ENCODE data around the gene FADS3. TPM values are rescaled to one million over a fixed set of nuclear protein-coding genes. Genes with fewer than 3 reads are reported as not detected.

FADS3 gene
- total RNA-seq, 1 experiment from 2014 or later = 65.8 TPM

- ATAC-seq (no peak), DNase-seq (ENCODE audit: low read depth, low spot score) (no peak)
- no peaks in the 10 kb centered on the region for H3K27me3 ChIP-seq (ENCODE audit: insufficient read depth, low read length)
- H3K4me2 ChIP-seq (ENCODE audit: low read length) = no peak overlapping the region
- CTCF ChIA-PET = interaction anchor here (1.1 kb wide), 1 partner anchor 61 kb away, joined by 3 read pairs; no protein-coding TSS in a partner anchor
- POLR2A ChIA-PET = no interaction called here
- no peaks in the 10 kb centered on the region for H4K20me1 ChIP-seq (ENCODE audit: insufficient read depth)
- H3K36me3 ChIP-seq (ENCODE audit: control insufficient read depth in 1 of 2, insufficient read depth in 2 of 2, low read length in 2 of 2) = peaks cover 0 to 3% of the 10 kb centered on the region in 2 experiments; a peak in 1 of 4 replicates
- RAD21 ChIA-PET (ENCODE audit: low non-redundant PET in 1 of 2, low total read pairs in 2 of 2, uncharacterized antibody in 2 of 2, unreplicated experiment in 2 of 2) = no interaction called here
- no peaks in the 10 kb centered on the region; the same call in 1 of the 2 replicates for H3K79me2 ChIP-seq (ENCODE audit: insufficient read depth, low read length)
- H2AFZ ChIP-seq (ENCODE audit: low read depth, low read length, poor library complexity, severe bottlenecking) = no peak overlapping the region
- no peak overlapping the region for H3K27ac ChIP-seq (ENCODE audit: low read depth, low read length)
- H3K9ac ChIP-seq (ENCODE audit: low read length) = no peak overlapping the region
- intact Hi-C loops (cut with micrococcal nuclease) = no loop called here
- H3K4me1 ChIP-seq (ENCODE audit: control insufficient read depth in 1 of 2, insufficient read depth in 2 of 2, low read length in 2 of 2) = peaks cover 22 to 37% of the 10 kb centered on the region in 2 experiments
- no peaks in the 10 kb centered on the region for H3K9me2 ChIP-seq (ENCODE audit: insufficient read depth)
- H3K9me3 ChIP-seq (ENCODE audit: control insufficient read depth in 1 of 2, insufficient read depth in 1 of 2, low read depth in 1 of 2, low read length in 2 of 2) = peaks cover 0 to 6% of the 10 kb centered on the region in 2 experiments; a peak in 1 of 4 replicates
- no TSS peak for BruUV-seq (replicated peaks)
- no peak for TF ChIP-seq ZFX (IDR thresholded peaks at IDR 0.05)
- no peak for TF ChIP-seq JUND (IDR thresholded peaks at IDR 0.05)
- TF ChIP-seq ZNF274 (IDR thresholded peaks at IDR 0.05; ENCODE audit: low read depth, low read length) = no peak
- TF ChIP-seq CBX3 (IDR thresholded peaks at IDR 0.05; ENCODE audit: low read depth) = no peak
- H3K4me3 ChIP-seq (replicated peaks in 1 of 2; ENCODE audit: low read depth in 1 of 2, low read length in 2 of 2) = no peak overlapping the region
Measured at GRCh38 chr11:61886643-61887042, 4.7 kb downstream of the FADS3 start.

GRCh38 chr11:61885784-61886580 lies 5.4 kb downstream of the FADS3 start:
- H2AFZ ChIP-seq (ENCODE audit: low read depth, low read length, poor library complexity, severe bottlenecking) = no peak overlapping the region
- H4K20me1 ChIP-seq (ENCODE audit: insufficient read depth) = no peaks in the 10 kb centered on the region
- H3K27me3 ChIP-seq (ENCODE audit: insufficient read depth, low read length) = no peaks in the 10 kb centered on the region
- ATAC-seq = no peak
- intact Hi-C loops (cut with micrococcal nuclease) = no loop called here
- no peaks in the 10 kb centered on the region; the same call in 1 of the 2 replicates for H3K79me2 ChIP-seq (ENCODE audit: insufficient read depth, low read length)
- ChIA-PET RAD21 (ENCODE audit: low non-redundant PET in 1 of 2, low total read pairs in 2 of 2, uncharacterized antibody in 2 of 2, unreplicated experiment in 2 of 2) (no interaction called here), POLR2A (no interaction called here), CTCF (interaction anchor here (1.2 to 2.0 kb wide), 2 partner anchors 13 to 15 kb away, joined by 3 to 4 read pairs; no protein-coding TSS in a partner anchor)
- peaks cover 0 to 3% of the 10 kb centered on the region in 2 experiments; a peak in 1 of 4 replicates for H3K36me3 ChIP-seq (ENCODE audit: control insufficient read depth in 1 of 2, insufficient read depth in 2 of 2, low read length in 2 of 2)
- no peak overlapping the region for H3K27ac ChIP-seq (ENCODE audit: low read depth, low read length)
- H3K4me2 ChIP-seq (ENCODE audit: low read length) = no peak overlapping the region
- H3K9me3 ChIP-seq (ENCODE audit: control insufficient read depth in 1 of 2, insufficient read depth in 1 of 2, low read depth in 1 of 2, low read length in 2 of 2) = peaks cover 0 to 6% of the 10 kb centered on the region in 2 experiments; a peak in 1 of 4 replicates
- BruUV-seq (replicated peaks) = no TSS peak
- H3K4me1 ChIP-seq (ENCODE audit: control insufficient read depth in 1 of 2, insufficient read depth in 2 of 2, low read length in 2 of 2) = peaks cover 22 to 40% of the 10 kb centered on the region in 2 experiments
- H3K9ac ChIP-seq (ENCODE audit: low read length) = no peak overlapping the region
- TF ChIP-seq EZH2 (IDR thresholded peaks at IDR 0.05) = no peak
- TF ChIP-seq CEBPB (IDR thresholded peaks at IDR 0.05; ENCODE audit: low read depth) = no peak
- TF ChIP-seq ZFX (IDR thresholded peaks at IDR 0.05) = no peak
- no peak for TF ChIP-seq POLR2A (IDR thresholded peaks at IDR 0.05; ENCODE audit: borderline replicate concordance, extremely low read depth, insufficient read depth, insufficient read length)
- no peak for TF ChIP-seq JUND (IDR thresholded peaks at IDR 0.05)
- H3K9me2 ChIP-seq (ENCODE audit: insufficient read depth) = no peaks in the 10 kb centered on the region
- H3K4me3 ChIP-seq (replicated peaks in 1 of 2; ENCODE audit: low read depth in 1 of 2, low read length in 2 of 2) = no peak overlapping the region
- no peak for DNase-seq (ENCODE audit: low read depth, low spot score)

Data from HCT116 (cell line).